Stimulated activated naive CD8-positive, alpha-beta T cell treated with anti-CD3 and anti-CD28 coated beads, Interleukin-15, Interleukin-2, amounts not matched to agents 100 ng/mL and 50 ng/mL, for 24 hours (primary cell): ENCODE results near the gene PITPNC1.
"Not testable (repeated sequence)": the region's sequence is repeated elsewhere in the genome, so short reads cannot be mapped to it uniquely, and the experiment has no call there.

Experiments used
- H3K27ac Mint-ChIP-seq: one replicate; pipeline ENCODE4 v1.8.0; 2021; ENCODE audit warnings: mild to moderate bottlenecking, mixed read lengths
- H3K27me3 Mint-ChIP-seq: one replicate; pipeline ENCODE4 v1.8.0; 2021; ENCODE audit warnings: mixed read lengths
- H3K36me3 Mint-ChIP-seq: one replicate; pipeline ENCODE4 v1.8.0; 2021; ENCODE audit warnings: low read depth, mixed read lengths
- H3K4me1 Mint-ChIP-seq: one replicate; pipeline ENCODE4 v1.8.0; 2021; ENCODE audit warnings: low read depth, mixed read lengths
- H3K4me3 Mint-ChIP-seq: one replicate; pipeline ENCODE4 v1.8.0; 2021; ENCODE audit warnings: mild to moderate bottlenecking, mixed read lengths
- H3K9me3 Mint-ChIP-seq: one replicate; pipeline ENCODE4 v1.8.0; 2021; ENCODE audit warnings: mixed read lengths

Gene PITPNC1

GRCh38 chr17:67687511-67687910 is 310.4 kb downstream of the PITPNC1 start:
- Mint-ChIP-seq H3K27ac (no peak overlapping the region), H3K36me3 (peaks cover 5% of the 10 kb centered on the region), H3K27me3 (no peaks in the 10 kb centered on the region), H3K4me3 (no peak overlapping the region), H3K4me1 (peaks cover 4% of the 10 kb centered on the region), H3K9me3 (no peaks in the 10 kb centered on the region)

GRCh38 chr17:67689534-67690177 is 312.6 kb downstream of the PITPNC1 start:
- H3K4me3 Mint-ChIP-seq: no peak overlapping the region
- no peaks in the 10 kb centered on the region for H3K9me3 Mint-ChIP-seq
- H3K36me3 Mint-ChIP-seq: peaks cover 7% of the 10 kb centered on the region
- peaks cover 4% of the 10 kb centered on the region for H3K4me1 Mint-ChIP-seq
- no peak overlapping the region for H3K27ac Mint-ChIP-seq
- no peaks in the 10 kb centered on the region for H3K27me3 Mint-ChIP-seq

GRCh38 chr17:67693811-67694210 is 316.7 kb downstream of the PITPNC1 start:
- H3K4me1 Mint-ChIP-seq: peaks cover 4% of the 10 kb centered on the region
- no peaks in the 10 kb centered on the region for H3K9me3 Mint-ChIP-seq
- peaks cover 7% of the 10 kb centered on the region for H3K36me3 Mint-ChIP-seq
- H3K4me3 Mint-ChIP-seq: no peak overlapping the region
- no peak overlapping the region for H3K27ac Mint-ChIP-seq
- no peaks in the 10 kb centered on the region for H3K27me3 Mint-ChIP-seq

GRCh38 chr17:67696347-67696746 is 319.3 kb downstream of the PITPNC1 start:
- no peak overlapping the region for H3K27ac Mint-ChIP-seq
- no peaks in the 10 kb centered on the region for H3K9me3 Mint-ChIP-seq

DNA sequence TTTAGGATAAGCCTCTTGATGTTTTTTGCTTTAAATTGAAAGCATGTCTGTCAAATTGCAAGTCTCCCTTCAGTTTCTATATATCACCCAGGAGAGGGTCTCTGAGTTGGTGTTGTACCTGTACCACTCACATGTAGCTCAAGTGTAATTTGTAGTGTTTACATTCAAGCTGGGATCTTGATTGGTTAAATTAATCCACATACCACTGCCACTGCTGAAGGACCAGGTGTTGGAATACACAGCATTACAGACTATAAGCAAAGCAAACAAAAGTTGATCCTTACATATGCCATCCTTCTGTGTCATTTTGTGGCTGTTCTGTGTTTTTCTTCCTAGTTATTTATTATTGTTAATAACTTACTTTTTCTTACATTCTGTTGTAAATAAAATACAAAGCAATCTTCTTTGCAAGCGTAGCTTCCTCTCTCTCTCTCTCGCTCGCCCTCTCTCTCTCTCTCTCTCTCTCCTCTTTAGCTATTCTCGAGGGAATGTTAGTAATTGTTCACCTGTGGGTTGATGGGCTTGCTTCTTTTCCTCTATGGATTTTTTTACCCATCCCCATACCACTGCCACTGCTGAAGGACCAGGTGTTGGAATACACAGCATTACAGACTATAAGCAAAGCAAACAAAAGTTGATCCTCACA is 319.9 kb downstream of the PITPNC1 start:
- Mint-ChIP-seq H3K36me3 (peaks cover 7% of the 10 kb centered on the region), H3K4me1 (no peaks in the 10 kb centered on the region), H3K9me3 (no peaks in the 10 kb centered on the region), H3K27me3 (no peaks in the 10 kb centered on the region), H3K27ac (no peak overlapping the region), H3K4me3 (no peak overlapping the region)

More at GRCh38 chr17:67696347-67696746, 319.3 kb downstream of the PITPNC1 start:
- Mint-ChIP-seq H3K27me3 (no peaks in the 10 kb centered on the region), H3K36me3 (peaks cover 7% of the 10 kb centered on the region), H3K4me3 (no peak overlapping the region), H3K4me1 (no peaks in the 10 kb centered on the region)

DNA sequence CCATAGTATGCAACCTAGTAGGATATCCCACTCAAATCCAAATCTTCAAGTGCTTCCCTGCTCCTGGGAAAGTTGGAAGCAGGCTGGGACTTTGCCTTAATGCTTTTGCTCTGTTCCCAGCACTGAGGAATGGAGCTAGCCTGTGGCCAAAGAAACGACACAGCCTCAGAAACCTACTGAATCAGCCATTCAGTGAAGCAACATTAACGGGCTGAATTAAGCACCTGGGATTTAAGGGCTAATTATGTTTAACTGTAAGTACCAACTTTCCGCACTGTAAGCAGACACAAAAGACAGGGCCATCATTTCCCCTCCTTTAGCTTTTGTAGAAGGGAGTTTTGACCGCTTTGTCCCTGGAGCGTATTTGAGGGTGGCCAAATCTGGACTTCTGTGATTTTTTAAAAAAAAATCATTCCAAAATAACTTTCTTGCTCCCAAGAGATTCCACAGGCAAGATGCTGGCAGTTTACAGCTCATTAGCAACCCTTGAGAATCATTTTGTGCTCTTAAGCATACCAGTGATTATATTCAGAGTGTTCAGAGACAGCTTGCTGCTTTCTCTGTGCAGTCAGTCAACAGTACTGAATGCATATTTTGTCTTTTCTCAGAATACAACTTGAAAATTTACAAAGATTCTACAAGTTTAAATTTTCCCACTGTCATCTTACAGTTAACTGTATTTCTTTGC is 323.1 kb downstream of the PITPNC1 start:
- no peaks in the 10 kb centered on the region for H3K9me3 Mint-ChIP-seq
- H3K4me3 Mint-ChIP-seq: no peak overlapping the region
- H3K36me3 Mint-ChIP-seq: no peaks in the 10 kb centered on the region
- H3K4me1 Mint-ChIP-seq: no peaks in the 10 kb centered on the region
- no peaks in the 10 kb centered on the region for H3K27me3 Mint-ChIP-seq
- no peak overlapping the region for H3K27ac Mint-ChIP-seq

GRCh38 chr17:67700725-67701119 is 323.6 kb downstream of the PITPNC1 start:
- H3K9me3 Mint-ChIP-seq: no peaks in the 10 kb centered on the region
- no peaks in the 10 kb centered on the region for H3K4me1 Mint-ChIP-seq
- H3K27ac Mint-ChIP-seq: no peak overlapping the region
- no peak overlapping the region for H3K4me3 Mint-ChIP-seq
- H3K27me3 Mint-ChIP-seq: no peaks in the 10 kb centered on the region
- no peaks in the 10 kb centered on the region for H3K36me3 Mint-ChIP-seq

- H3K4me1 Mint-ChIP-seq, H3K4me3 Mint-ChIP-seq, H3K27ac Mint-ChIP-seq, H3K9me3 Mint-ChIP-seq, H3K36me3 Mint-ChIP-seq, H3K27me3 Mint-ChIP-seq: not testable (repeated sequence)
These were observed 325.8 kb downstream of the PITPNC1 start for GRCh38 chr17:67702861-67703260.

DNA sequence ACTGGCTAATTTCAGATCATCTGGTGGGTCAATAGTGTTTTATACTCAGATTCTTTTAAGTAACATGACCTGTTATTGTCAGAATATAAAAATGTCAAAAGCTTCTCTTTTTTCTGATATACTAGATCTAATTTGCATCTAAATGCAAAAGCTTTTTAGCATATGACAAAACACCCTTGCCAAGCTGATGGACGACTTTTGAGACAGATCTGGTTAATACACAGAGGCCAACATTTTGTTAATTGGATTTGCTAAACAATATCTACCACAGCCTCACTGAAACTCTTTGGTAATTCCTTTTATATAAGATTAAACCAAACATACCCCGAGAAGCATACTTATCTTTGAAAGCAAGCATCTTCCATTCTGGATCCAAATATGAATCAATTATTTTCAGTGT is 330.4 kb downstream of the PITPNC1 start:
- Mint-ChIP-seq H3K9me3 (no peaks in the 10 kb centered on the region), H3K36me3 (no peaks in the 10 kb centered on the region), H3K4me1 (no peaks in the 10 kb centered on the region), H3K27me3 (no peaks in the 10 kb centered on the region), H3K4me3 (no peak overlapping the region), H3K27ac (no peak overlapping the region)

DNA sequence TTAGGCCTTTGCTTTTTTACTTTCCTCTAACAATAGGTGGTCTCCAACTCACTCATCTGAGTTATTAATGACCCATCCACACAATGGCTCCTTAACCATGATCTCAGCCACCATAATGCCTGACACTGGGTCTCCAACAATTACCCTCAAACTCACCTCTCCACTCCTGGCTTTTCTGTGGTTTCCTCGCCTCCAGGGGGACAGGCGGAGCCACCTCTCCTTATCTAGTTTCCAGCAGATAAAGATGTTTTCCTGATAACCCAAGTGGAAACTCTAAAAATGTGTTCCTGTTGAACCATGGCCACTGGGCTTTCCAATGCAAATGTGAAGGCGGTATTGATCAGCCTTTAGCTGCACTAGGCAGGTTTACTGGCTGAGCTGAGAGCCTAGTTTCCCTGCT is 331.3 kb downstream of the PITPNC1 start:
- no peak overlapping the region for H3K4me3 Mint-ChIP-seq
- H3K27me3 Mint-ChIP-seq: no peaks in the 10 kb centered on the region
- H3K27ac Mint-ChIP-seq: no peak overlapping the region
- no peaks in the 10 kb centered on the region for H3K9me3 Mint-ChIP-seq
- no peaks in the 10 kb centered on the region for H3K4me1 Mint-ChIP-seq
- no peaks in the 10 kb centered on the region for H3K36me3 Mint-ChIP-seq

GRCh38 chr17:67711916-67712315 is 334.8 kb downstream of the PITPNC1 start:
- Mint-ChIP-seq H3K27me3 (no peaks in the 10 kb centered on the region), H3K9me3 (no peaks in the 10 kb centered on the region), H3K4me3 (no peak overlapping the region), H3K36me3 (no peaks in the 10 kb centered on the region), H3K27ac (no peak overlapping the region), H3K4me1 (peaks cover 6% of the 10 kb centered on the region)

- H3K4me3 Mint-ChIP-seq: no peak overlapping the region
- peaks cover 10% of the 10 kb centered on the region for H3K4me1 Mint-ChIP-seq
- H3K27me3 Mint-ChIP-seq: no peaks in the 10 kb centered on the region
- no peaks in the 10 kb centered on the region for H3K36me3 Mint-ChIP-seq
- H3K27ac Mint-ChIP-seq: no peak overlapping the region
- no peaks in the 10 kb centered on the region for H3K9me3 Mint-ChIP-seq
These were observed 335.3 kb downstream of the PITPNC1 start for GRCh38 chr17:67712375-67712774.

DNA sequence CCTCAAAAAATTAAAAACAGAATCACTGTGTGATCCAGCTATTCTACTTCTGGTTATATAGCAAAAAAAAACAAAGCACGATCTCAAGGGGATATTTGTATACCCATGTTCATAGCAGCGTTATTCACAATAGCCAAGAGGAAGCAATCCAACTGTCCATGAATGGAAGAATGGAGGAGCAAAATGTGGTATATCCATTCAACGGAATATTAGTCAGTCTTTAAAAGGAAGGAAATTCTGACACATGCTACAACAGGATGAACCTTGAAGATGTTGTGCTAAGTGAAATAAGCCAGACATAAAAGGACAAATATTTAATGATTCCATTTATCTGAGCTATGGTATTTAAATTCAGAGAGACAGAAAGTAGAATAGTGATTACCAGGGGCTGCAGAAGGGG is 336.1 kb downstream of the PITPNC1 start:
- Mint-ChIP-seq H3K27me3 (no peaks in the 10 kb centered on the region), H3K4me3 (no peak overlapping the region), H3K36me3 (no peaks in the 10 kb centered on the region), H3K27ac (no peak overlapping the region), H3K9me3 (no peaks in the 10 kb centered on the region), H3K4me1 (peaks cover 13% of the 10 kb centered on the region)

DNA sequence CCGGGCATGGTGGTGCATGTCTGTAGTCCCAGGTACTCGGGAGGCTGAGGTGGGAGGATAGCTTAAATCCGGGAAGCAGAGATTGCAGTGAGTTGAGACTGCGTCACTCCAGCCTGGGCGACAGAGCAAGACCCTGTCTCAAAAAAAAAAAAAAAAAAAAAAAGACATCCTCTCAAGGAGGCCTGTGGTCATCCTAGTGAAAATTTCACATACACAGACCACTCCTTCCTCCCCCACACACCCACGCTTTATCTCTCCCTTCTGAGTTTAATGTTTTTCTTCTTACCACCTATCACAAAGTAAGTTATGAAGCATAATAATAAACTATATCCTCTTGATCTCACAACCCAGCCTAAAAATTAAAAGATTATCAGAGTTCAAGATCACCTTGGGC is 339.3 kb downstream of the PITPNC1 start:
- H3K27me3 Mint-ChIP-seq: no peaks in the 10 kb centered on the region
- H3K4me1 Mint-ChIP-seq: peaks cover 29% of the 10 kb centered on the region
- peak overlapping the region; percentile 99 for H3K4me3 Mint-ChIP-seq
- peaks cover 15% of the 10 kb centered on the region for H3K36me3 Mint-ChIP-seq
- H3K9me3 Mint-ChIP-seq: no peaks in the 10 kb centered on the region
- no peak overlapping the region for H3K27ac Mint-ChIP-seq

GRCh38 chr17:67717192-67717623 is 340.1 kb downstream of the PITPNC1 start:
- H3K36me3 Mint-ChIP-seq: peaks cover 23% of the 10 kb centered on the region

More at GRCh38 chr17:67717192-67717623, 340.1 kb downstream of the PITPNC1 start:
- Mint-ChIP-seq H3K9me3 (no peaks in the 10 kb centered on the region), H3K4me1 (peaks cover 36% of the 10 kb centered on the region), H3K27ac (peak overlapping the region; percentile 99), H3K4me3 (peak overlapping the region; percentile 99), H3K27me3 (no peaks in the 10 kb centered on the region)
